ENCODE results near the gene GRWD1.
"Not testable (repeated sequence)": the region's sequence is repeated elsewhere in the genome, so short reads cannot be mapped to it uniquely, and the experiment has no call there.

GRWD1 gene

DNA sequence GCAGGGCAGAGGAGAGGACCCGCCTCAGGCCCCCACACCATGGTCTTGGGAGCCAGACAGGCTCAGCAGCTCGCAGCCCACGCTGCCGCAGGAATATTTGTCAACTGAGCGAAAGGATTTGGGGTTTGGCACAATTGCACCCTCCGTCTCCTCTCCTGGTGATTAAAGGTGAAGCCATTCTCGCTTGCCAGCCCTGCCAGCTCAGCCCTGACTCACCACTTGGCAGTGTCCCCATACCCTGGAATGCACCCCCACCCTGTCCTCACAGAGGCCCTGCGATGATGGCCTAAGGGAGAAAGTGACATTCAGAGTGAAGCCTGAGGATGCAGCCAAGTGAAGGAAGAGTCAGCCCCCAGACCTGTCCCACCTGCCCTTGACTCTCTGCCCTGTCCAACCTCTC, 42.2 kb downstream of the GRWD1 start:
- TF ChIP-seq, protein P1, sequence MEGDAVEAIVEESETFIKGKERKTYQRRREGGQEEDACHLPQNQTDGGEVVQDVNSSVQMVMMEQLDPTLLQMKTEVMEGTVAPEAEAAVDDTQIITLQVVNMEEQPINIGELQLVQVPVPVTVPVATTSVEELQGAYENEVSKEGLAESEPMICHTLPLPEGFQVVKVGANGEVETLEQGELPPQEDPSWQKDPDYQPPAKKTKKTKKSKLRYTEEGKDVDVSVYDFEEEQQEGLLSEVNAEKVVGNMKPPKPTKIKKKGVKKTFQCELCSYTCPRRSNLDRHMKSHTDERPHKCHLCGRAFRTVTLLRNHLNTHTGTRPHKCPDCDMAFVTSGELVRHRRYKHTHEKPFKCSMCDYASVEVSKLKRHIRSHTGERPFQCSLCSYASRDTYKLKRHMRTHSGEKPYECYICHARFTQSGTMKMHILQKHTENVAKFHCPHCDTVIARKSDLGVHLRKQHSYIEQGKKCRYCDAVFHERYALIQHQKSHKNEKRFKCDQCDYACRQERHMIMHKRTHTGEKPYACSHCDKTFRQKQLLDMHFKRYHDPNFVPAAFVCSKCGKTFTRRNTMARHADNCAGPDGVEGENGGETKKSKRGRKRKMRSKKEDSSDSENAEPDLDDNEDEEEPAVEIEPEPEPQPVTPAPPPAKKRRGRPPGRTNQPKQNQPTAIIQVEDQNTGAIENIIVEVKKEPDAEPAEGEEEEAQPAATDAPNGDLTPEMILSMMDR (IDR thresholded peaks at IDR 0.05; ENCODE audit: low read depth, low read length): no peak
- no peak overlapping the region for H3K4me3 ChIP-seq (ENCODE audit: low read depth, low read length)

DNA sequence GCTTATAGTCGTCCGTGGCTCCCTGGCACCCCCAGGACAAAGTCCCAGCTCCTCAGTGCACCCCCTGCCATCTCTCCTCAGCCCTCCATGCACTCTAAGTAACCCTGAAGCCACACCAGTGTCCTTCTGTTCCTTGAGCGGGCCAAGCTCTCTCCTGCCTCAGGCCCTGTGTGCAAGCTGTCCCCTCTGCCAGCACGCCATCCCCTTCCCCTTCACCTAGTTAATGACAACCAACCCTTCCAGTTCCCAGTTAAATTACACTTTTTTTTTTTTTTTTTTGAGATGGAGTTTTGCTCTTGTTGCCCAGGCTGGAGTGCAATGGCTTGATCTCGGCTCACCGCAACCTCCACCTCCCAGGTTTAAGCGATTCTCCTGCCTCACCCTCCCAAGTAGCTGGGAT, 42.7 kb downstream of the GRWD1 start:
- not testable (repeated sequence) for H3K4me3 ChIP-seq (ENCODE audit: low read depth, low read length)

DNA sequence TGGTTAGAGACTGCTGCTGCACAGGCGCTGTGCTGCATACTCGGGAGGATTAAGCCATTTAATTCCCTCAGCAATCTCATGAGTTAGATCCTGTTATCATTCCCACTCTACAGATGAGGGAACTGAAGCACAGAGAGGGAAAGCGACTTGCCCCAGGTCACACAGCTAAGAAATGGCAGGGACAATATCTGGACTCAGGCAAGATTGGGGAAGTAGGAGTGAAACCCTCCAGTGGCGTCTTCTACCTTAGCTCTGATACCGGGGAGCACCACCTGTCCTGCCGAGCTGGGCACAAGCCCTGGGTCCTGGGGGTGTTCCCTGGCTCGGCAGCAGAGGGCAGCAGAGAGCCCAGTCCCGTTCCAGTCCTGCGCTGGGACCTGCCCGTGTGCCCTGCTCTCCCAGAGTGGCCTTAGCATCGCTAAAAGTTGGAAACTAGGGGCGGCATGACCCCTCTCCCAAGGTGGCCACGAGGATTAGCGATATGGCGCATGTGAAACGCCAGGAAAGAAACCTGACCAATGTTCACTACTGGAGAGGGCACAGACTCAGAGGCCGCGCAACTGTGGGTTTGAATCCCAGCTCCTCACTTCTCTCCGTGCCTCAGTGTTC, 43.9 kb downstream of the GRWD1 start:
- TF ChIP-seq, protein P1 (IDR thresholded peaks at IDR 0.05; ENCODE audit: low read depth, low read length): peak; percentile 95

DNA sequence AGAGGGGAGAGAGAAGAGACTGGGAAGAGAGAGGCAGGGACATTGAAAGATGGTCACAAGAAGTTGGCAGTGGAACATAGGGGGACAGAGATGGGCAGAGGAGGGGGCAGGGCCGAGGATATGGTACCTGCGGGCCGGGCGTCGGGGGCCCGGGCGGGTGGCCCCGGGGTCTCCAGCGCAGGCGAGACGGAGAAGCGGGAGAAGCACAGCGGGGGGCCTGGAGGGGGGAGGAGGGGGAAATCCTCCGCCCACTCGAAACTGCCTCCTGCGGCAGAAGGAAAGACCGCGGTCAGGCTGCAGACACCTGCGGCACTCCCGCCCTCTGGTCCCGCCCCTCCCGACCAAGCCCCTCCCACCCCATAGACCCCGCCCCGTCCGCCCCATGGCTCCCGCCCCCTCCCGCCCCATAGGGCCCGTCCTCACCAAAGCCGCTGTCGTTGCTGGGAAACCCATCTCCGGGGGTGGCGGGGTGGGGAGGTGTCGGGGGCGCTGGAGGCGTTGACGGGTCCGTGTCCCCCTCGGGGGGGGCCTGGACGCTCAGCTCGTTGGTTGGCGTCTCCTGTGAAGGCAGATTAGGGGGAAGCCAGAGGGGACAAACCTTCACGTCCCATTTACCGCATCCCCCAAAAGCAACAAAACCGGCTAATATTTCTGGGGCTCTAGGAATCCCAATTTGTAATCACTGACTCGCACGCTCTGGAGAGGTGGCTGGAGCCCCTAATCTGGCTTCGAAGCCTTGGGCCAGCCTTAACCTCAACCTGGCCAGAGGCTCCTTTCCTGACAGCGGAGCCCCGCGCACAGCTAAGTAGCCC, 45.4 kb downstream of the GRWD1 start:
- H3K4me3 ChIP-seq (ENCODE audit: low read depth, low read length): no peak overlapping the region
- TF ChIP-seq, protein P1 (IDR thresholded peaks at IDR 0.05; ENCODE audit: low read depth, low read length): no peak

More for the DNA sequence above, 43.9 kb downstream of the GRWD1 start:
- no peak overlapping the region for H3K4me3 ChIP-seq (ENCODE audit: low read depth, low read length)

DNA sequence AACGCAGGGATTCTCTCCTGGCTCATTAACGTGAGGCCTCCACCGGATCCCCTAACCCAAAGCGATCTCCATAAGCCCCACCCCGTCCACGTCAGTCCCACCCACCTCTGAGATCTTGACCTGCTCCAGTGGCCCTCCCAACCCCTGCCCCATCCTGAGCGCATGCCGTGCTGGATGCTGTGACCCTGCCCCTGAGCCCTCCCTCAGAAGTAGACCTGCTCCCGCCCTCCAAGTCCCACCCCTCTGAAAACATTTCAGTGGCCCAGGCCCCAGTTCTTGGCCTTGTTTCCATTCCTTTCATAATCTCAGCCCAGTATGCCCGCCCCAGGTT, 46.0 kb downstream of the GRWD1 start:
- H3K4me3 ChIP-seq (ENCODE audit: low read depth, low read length): no peak overlapping the region
- TF ChIP-seq, protein P1 (IDR thresholded peaks at IDR 0.05; ENCODE audit: low read depth, low read length): no peak

DNA sequence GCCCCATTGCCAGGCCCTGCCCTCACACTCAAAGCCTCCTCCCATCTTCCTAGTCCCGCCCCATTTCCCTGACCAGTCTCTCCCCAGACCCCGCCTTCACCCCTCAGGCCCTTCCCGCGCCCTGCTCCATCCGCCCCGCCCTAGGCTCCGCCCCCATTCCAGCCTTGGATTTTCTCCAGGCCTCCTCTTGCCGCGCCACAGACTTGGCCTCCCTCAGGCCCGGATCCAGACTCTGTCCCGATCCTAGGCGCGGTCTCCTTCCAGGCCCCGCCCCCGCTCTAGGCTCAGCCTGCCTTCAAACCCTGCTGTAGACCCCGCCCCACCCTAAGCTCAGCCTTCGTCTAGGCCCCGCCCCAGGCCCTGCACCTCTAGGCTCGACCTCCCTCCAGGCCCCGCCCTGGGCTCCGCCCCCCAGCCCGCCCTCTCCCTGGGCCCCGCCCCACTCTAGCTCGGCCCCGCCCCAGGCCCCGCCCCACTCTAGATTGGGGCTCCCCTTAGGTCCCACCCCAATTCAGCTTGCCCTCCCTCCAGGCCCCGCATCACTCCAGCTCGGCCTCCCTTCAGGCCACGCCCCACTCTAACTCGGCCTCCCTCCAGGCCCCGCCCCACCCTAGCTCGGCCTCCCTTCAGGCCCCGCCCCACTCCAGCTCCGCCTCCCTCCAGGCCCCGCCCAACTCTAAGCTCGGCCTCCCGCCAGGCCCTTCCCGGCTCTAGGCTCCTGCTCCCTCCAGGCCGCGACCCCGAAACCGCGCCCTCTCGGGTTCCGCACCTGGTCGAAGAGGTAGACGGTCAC, 47.3 kb downstream of the GRWD1 start:
- TF ChIP-seq, protein P1 (IDR thresholded peaks at IDR 0.05; ENCODE audit: low read depth, low read length): no peak
- peak overlapping the region; percentile 59 for H3K4me3 ChIP-seq (ENCODE audit: low read depth, low read length)

DNA sequence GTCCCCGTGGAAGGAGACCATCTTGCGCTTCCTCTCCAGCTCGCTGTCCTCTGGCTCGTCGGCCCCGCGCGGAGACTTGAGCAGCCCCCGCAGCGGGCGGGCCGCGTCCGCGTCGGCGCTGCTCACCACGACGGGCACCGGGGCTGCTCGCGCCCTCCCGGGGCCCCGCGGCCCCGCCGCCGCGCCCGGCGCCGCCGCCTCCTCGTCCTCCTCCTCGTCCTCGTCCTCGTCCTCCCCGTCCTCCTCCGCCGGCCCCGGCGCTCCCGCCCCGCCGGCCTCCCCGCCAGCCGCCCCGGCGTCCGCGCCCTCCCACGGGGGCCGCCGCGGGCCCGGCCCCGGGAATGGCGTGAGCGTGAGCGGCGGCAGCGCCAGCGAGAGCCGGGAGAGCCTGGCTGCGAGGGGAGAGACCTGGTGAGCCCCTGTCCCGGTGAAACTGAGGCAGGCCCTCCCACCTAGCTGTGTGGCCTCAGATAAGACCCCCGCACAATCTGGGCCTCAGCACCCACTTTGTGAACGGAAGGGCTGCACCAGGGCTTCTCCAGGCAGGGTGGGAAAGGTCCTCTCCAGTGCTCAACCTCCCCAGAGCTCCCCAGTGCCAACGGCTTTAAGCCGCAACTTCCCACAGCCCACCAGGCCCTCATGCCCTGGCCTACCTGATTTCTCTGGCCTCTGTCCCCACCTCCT, 48.1 kb downstream of the GRWD1 start:
- TF ChIP-seq, protein P1 (IDR thresholded peaks at IDR 0.05; ENCODE audit: low read depth, low read length): no peak
- H3K4me3 ChIP-seq (ENCODE audit: low read depth, low read length): peak overlapping the region; percentile 59
